Esophagus muscularis mucosa (tissue), 4 donors: ENCODE measurements around the gene TTC39A. TPM values are rescaled to one million over a fixed set of nuclear protein-coding genes. Genes with fewer than 3 reads are reported as not detected.
A peak's percentile ranks its signal among the peaks of the same experiment; 100 is the strongest.

Experiments
- DNase-seq: peaks from one replicate; pipeline ENCODE4 v3.0.0-alpha.2; 2017; ENCODE audit errors: extremely low spot score
- H3K27ac ChIP-seq, 4 donors: fragments of 200-600 bp; sonication (generic); replicated peaks in 1 of 4; 1 replicate in 3 of 4; 2 replicates in 1 of 4; pipeline ENCODE4 v1.5.1; 2016 to 2019; ENCODE audit warnings: mild to moderate bottlenecking in 1 of 4
- H3K27me3 ChIP-seq, 4 donors: fragments of 200-600 bp; sonication (generic); one replicate each; pipeline versions ENCODE4 v1.5.1 to v1.6.0; 2016 to 2019
- H3K36me3 ChIP-seq, 4 donors: fragments of 200-600 bp; sonication (generic); one replicate each; pipeline ENCODE4 v1.5.1; 2016 to 2019
- H3K4me1 ChIP-seq, 4 donors: fragments of 200-600 bp; sonication (generic); one replicate each; pipeline ENCODE4 v1.5.1; 2016 to 2019
- H3K4me3 ChIP-seq, 4 donors: fragments of 200-600 bp; sonication (generic); 1 replicate in 2 of 4; 2 replicates in 2 of 4; pipeline ENCODE4 v1.5.1; 2016 to 2019; ENCODE audit warnings: mild to moderate bottlenecking in 4 of 4, moderate library complexity in 1 of 4
- H3K9me3 ChIP-seq, 4 donors: fragments of 200-600 bp; sonication (generic); 1 replicate in 3 of 4; 2 replicates in 1 of 4; pipeline ENCODE4 v1.5.1; 2016 to 2019
- EP300 ChIP-seq: sonication (generic); formaldehyde crosslinking; IDR thresholded peaks from one replicate; pipeline ENCODE4 v1.6.1; 2017; ENCODE audit warnings: antibody characterized with exemption
- POLR2A ChIP-seq: fragments of 450-650 bp; IDR thresholded peaks from one replicate; pipeline ENCODE4 v1.6.1; 2017; ENCODE audit warnings: antibody characterized with exemption, moderate library complexity, mild to moderate bottlenecking, low read depth
- POLR2AphosphoS5 ChIP-seq, 2 donors: sonication (generic); formaldehyde crosslinking; IDR thresholded peaks; one replicate each; pipeline ENCODE4 v1.6.1; 2017; ENCODE audit warnings: antibody characterized with exemption in 2 of 2
- WGBS: methylation state at CpG from one replicate; pipeline ENCODE4 v1.1.5; 2018; 5-methylcytosine and 5-hydroxymethylcytosine counted together
- intact Hi-C: fragments of 100-400 bp; cut with DNase I; formaldehyde crosslinking; loops from one replicate; pipeline ENCODE4 v1.15.1; 2023
- total RNA-seq, 4 donors: library from RNA; depleted of rRNA; stranded (reverse); fragments of >200 nt; gene quantifications; one replicate each; pipeline versions ENCODE4 v1.1.0 to v1.2.1, GENCODE V29; 2016
- TF ChIP-seq, protein P1 (sequence below), 3 experiments: fragments of 200-600 bp in 2 of 3; fragments of 450-650 bp in 1 of 3; sonication (generic) in 2 of 3; IDR thresholded peaks; one replicate each; pipeline ENCODE4 v1.5.1; 2017 to 2019; ENCODE audit warnings: antibody characterized with exemption in 3 of 3, mild to moderate bottlenecking in 2 of 3, moderate library complexity in 1 of 3

Gene TTC39A
- total RNA-seq, 4 donors from 2014 or later = 0.17 to 2.5 (median 0.52) TPM; not detected in 1

DNA sequence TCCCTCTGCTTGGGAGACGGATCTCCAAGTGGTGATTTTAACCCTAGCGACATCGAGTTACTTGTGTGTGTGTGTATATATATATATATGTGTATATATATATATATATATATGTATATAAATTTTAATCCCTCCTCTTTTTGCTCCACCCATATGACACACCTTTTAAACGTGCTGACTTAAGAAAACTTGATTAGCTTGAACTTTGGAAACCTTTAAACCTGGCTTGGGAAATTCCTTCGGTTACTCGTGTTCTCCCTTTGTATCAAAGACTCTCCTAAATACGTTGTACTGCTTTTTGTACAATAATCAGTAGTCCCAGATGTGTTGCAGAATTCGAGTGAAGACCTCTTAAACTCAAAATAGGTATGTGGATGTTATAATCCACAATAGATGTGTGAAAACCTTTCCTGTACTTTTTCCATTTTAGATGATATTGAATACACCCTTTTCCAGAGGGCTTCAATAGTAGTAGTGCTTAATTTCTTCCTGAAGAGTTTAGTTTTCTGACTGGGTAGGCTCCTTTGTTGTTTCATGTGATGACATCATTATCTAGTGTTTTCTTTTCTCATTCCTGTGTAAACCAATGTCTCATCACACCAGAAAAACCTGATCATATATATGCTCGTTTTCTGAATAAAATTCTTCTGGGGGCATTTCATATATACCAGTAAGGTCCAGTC lies 92.9 kb downstream of the TTC39A start:
- no peak for DNase-seq
- H3K4me1 ChIP-seq = peaks cover 35 to 57% (median 55%) of the 10 kb centered on the region in 4 donors
- WGBS = 6% methylated on average over 9 of the region's 9 CpGs
- H3K27ac ChIP-seq = peak overlapping the region; percentile 93 to 98 (median 95)
- no peaks in the 10 kb centered on the region for H3K36me3 ChIP-seq
- H3K27me3 ChIP-seq = no peaks in the 10 kb centered on the region
- no peak for TF ChIP-seq POLR2A
- TF ChIP-seq, protein P1, sequence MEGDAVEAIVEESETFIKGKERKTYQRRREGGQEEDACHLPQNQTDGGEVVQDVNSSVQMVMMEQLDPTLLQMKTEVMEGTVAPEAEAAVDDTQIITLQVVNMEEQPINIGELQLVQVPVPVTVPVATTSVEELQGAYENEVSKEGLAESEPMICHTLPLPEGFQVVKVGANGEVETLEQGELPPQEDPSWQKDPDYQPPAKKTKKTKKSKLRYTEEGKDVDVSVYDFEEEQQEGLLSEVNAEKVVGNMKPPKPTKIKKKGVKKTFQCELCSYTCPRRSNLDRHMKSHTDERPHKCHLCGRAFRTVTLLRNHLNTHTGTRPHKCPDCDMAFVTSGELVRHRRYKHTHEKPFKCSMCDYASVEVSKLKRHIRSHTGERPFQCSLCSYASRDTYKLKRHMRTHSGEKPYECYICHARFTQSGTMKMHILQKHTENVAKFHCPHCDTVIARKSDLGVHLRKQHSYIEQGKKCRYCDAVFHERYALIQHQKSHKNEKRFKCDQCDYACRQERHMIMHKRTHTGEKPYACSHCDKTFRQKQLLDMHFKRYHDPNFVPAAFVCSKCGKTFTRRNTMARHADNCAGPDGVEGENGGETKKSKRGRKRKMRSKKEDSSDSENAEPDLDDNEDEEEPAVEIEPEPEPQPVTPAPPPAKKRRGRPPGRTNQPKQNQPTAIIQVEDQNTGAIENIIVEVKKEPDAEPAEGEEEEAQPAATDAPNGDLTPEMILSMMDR (IDR thresholded peaks at IDR 0.05) = no peak
- no peak for TF ChIP-seq EP300
- no peak for TF ChIP-seq POLR2AphosphoS5 (IDR thresholded peaks at IDR 0.05)
- H3K9me3 ChIP-seq = no peaks in the 10 kb centered on the region
- intact Hi-C loops = loop anchor here (10.0 kb wide), 2 partner anchors 57 to 277 kb away; partner anchors contain the start of gene EPS15
- peak overlapping the region; percentile 71 to 98 (median 91) for H3K4me3 ChIP-seq

Other genes starting within 250 kb of the TTC39A start
- not detected for gene C1orf185, start 228.3 kb downstream of the TTC39A start, total RNA-seq
- gene RNF11, start 94.3 kb downstream of the TTC39A start, total RNA-seq = 100 to 1,000 TPM; 101 to 141 (median 115) TPM
- 10 to 100 TPM; 49.8 to 84.3 (median 62.5) TPM for gene EPS15, start 188.7 kb upstream of the TTC39A start, total RNA-seq